A549 (cell line): Measurements from ENCODE around the gene ADAM12. TPM values are rescaled to one million over a fixed set of nuclear protein-coding genes. Genes with fewer than 3 reads are reported as not detected.

Experiments
- ATAC-seq, 2 experiments: fragments of 200-7000 bp in 1 of 2; fragments of >200 bp in 1 of 2; cut with Nextera tagmentation in 1 of 2; cut with Tn5 transposase in 1 of 2; 3 replicates each; pipeline versions ENCODE4 v1.8.0 to v1.9.1; 2018 to 2020; ENCODE audit warnings: mild to moderate bottlenecking in 1 of 2, moderate library complexity in 1 of 2
- CTCF ChIA-PET: fragments of 300-600 bp; sonication (Branson Sonifier 250); formaldehyde crosslinking; extraction: SDS; loops from one replicate; lab custom pipeline; 2021; ENCODE audit warnings: antibody characterized with exemption, inconsistent platforms; lab: Yijun Ruan, JAX
- POLR2A ChIA-PET: fragments of 350-600 bp; formaldehyde crosslinking; extraction: SDS; loops from one replicate; lab custom pipeline; 2021; ENCODE audit warnings: antibody characterized with exemption, inconsistent platforms; lab: Yijun Ruan, JAX
- DNase-seq, 2 experiments: peaks; one replicate each; pipeline versions ENCODE4 v3.0.0 to v3.0.0-alpha.2; 2011 to 2016; ENCODE audit warnings: low read depth in 1 of 2, low spot score in 1 of 2
- FAIRE-seq: peaks from 2 replicates; lab custom pipeline; 2011; peaks lifted over from hg19 to GRCh38; lab: Jason Lieb, UNC
- H3K27ac ChIP-seq, 2 experiments: fragments of >200 bp; sonication (Bioruptor Twin); formaldehyde crosslinking; 3 replicates each; pipeline ENCODE4 v1.5.1; 2016 to 2017
- H3K4me1 ChIP-seq: fragments of >200 bp; sonication (Bioruptor Twin); formaldehyde crosslinking; 3 replicates; pipeline ENCODE4 v1.6.1; 2016
- H3K4me2 ChIP-seq: fragments of >200 bp; sonication (Bioruptor Twin); formaldehyde crosslinking; 3 replicates; pipeline ENCODE4 v1.6.1; 2016
- H3K4me3 ChIP-seq: fragments of >200 bp; sonication (Bioruptor Twin); formaldehyde crosslinking; 3 replicates; pipeline ENCODE4 v1.5.1; 2016
- H3K9me3 ChIP-seq: fragments of >200 bp; sonication (Bioruptor Twin); formaldehyde crosslinking; 3 replicates; pipeline ENCODE4 v1.6.1; 2016
- BHLHE40 ChIP-seq: IDR thresholded peaks from 2 replicates; pipeline ENCODE4 v1.6.1; 2012; ENCODE audit warnings: low read depth, low read length, inconsistent platforms
- EHF ChIP-seq: fragments of 250-450 bp; sonication (Bioruptor Pico); IDR thresholded peaks from 2 replicates; pipeline ENCODE4 v1.5.0; 2020; ENCODE audit warnings: mild to moderate bottlenecking
- EHMT2 ChIP-seq: fragments of 200-600 bp; sonication (generic); IDR thresholded peaks from 2 replicates; pipeline ENCODE4 v1.6.1; 2016; ENCODE audit warnings: antibody characterized with exemption, low read depth, mild to moderate bottlenecking, moderate library complexity
- EP300 ChIP-seq, 2 experiments: fragments of >200 bp; sonication (Bioruptor Twin); formaldehyde crosslinking; IDR thresholded peaks; 2 replicates in 1 of 2; 3 replicates in 1 of 2; pipeline ENCODE4 v1.6.1; 2016 to 2017
- ESRRA ChIP-seq: fragments of 150-350 bp; IDR thresholded peaks from 2 replicates; pipeline ENCODE4 v1.6.1; 2014; ENCODE audit warnings: mild to moderate bottlenecking, low read length, borderline replicate concordance
- FOSL2 ChIP-seq, 2 experiments: fragments of 450-650 bp in 1 of 2; fragments of >200 bp in 1 of 2; sonication (Bioruptor Twin) in 1 of 2; formaldehyde crosslinking; IDR thresholded peaks; 2 replicates each; pipeline versions ENCODE4 v1.5.0 to v1.6.1; 2016 to 2020; ENCODE audit warnings: mild to moderate bottlenecking in 1 of 2, moderate library complexity in 1 of 2
- GATA3 ChIP-seq: IDR thresholded peaks from 2 replicates; pipeline ENCODE4 v1.6.1; 2012; ENCODE audit warnings: borderline replicate concordance
- HEYL ChIP-seq: fragments of 250-450 bp; sonication (Bioruptor Pico); IDR thresholded peaks from 2 replicates; pipeline ENCODE4 v1.8.0; 2021; ENCODE audit warnings: mild to moderate bottlenecking, moderate library complexity
- HOXA7 ChIP-seq: fragments of 250-450 bp; sonication (Bioruptor Pico); IDR thresholded peaks from 2 replicates; pipeline ENCODE4 v1.5.0; 2020; ENCODE audit warnings: mild to moderate bottlenecking, moderate library complexity
- JUNB ChIP-seq: fragments of >200 bp; sonication (Bioruptor Twin); formaldehyde crosslinking; IDR thresholded peaks from 2 replicates; pipeline ENCODE4 v1.6.1; 2016
- MAZ ChIP-seq: fragments of 150-350 bp; IDR thresholded peaks from 2 replicates; pipeline ENCODE4 v1.6.1; 2014; ENCODE audit warnings: antibody characterized with exemption, low read depth, low read length, borderline replicate concordance
- MYC ChIP-seq: IDR thresholded peaks from 2 replicates; pipeline ENCODE4 v1.6.1; 2012; ENCODE audit warnings: mild to moderate bottlenecking, inconsistent platforms, low read length, improper control_type of control experiment, borderline replicate concordance
- PHF8 ChIP-seq: fragments of 200-600 bp; sonication (generic); IDR thresholded peaks from 2 replicates; pipeline ENCODE4 v1.6.1; 2016; ENCODE audit warnings: low read depth, mild to moderate bottlenecking, antibody characterized with exemption, moderate library complexity, borderline replicate concordance
- POLR2AphosphoS2 ChIP-seq: conservative IDR thresholded peaks from 2 replicates; pipeline ENCODE4 v1.6.1; 2012; ENCODE audit warnings: low read length, improper control_type of control experiment, inconsistent platforms
- RAD21 ChIP-seq, 2 experiments: fragments of >200 bp in 1 of 2; sonication (Bioruptor Twin) in 1 of 2; formaldehyde crosslinking in 1 of 2; IDR thresholded peaks in 1 of 2; conservative IDR thresholded peaks in 1 of 2; 2 replicates in 1 of 2; 3 replicates in 1 of 2; pipeline ENCODE4 v1.6.1; 2012 to 2018; ENCODE audit warnings: inconsistent platforms in 1 of 2
- WGBS: methylation state at CpG from one replicate; pipeline ENCODE4 v1.1.6; 2017; ENCODE audit errors: missing lambda C conversion rate; 5-methylcytosine and 5-hydroxymethylcytosine counted together
- polyA plus RNA-seq, 4 experiments: library from polyadenylated mRNA; depleted of rRNA in 3 of 4; stranded (reverse); fragments of >200 nt; fragmentation: RNase III in 1 of 4; extraction: RNeasy Plus Mini Kit Qiagen cat#74134 plus additional on column Dnase treatment in 1 of 4; gene quantifications; 2 replicates in 3 of 4; 3 replicates in 1 of 4; pipeline ENCODE4 v1.2.3, GENCODE V29; 2011 to 2017
- TF ChIP-seq, protein P1 (sequence below): fragments of 250-450 bp; sonication (Bioruptor Pico); IDR thresholded peaks from 2 replicates; pipeline ENCODE4 v1.5.0; 2021; ENCODE audit warnings: mild to moderate bottlenecking, moderate library complexity, borderline replicate concordance
- TF ChIP-seq, protein P2 (sequence below): fragments of 450-650 bp; IDR thresholded peaks from 2 replicates; pipeline ENCODE4 v1.6.1; 2014; ENCODE audit warnings: antibody characterized with exemption
- TF ChIP-seq, protein P3 (sequence below): fragments of >200 bp; sonication (Bioruptor Twin); formaldehyde crosslinking; IDR thresholded peaks from 3 replicates; pipeline ENCODE4 v1.5.1; 2016
- TF ChIP-seq, protein P4 (sequence below): fragments of >200 bp; sonication (Bioruptor Twin); formaldehyde crosslinking; IDR thresholded peaks from 2 replicates; pipeline ENCODE4 v1.6.1; 2016
- TF ChIP-seq, protein P5 (sequence below): IDR thresholded peaks from 2 replicates; pipeline ENCODE4 v1.6.1; 2012

Gene ADAM12
- polyA plus RNA-seq, 2 of the 4 experiments (the other 2 are of a cell fraction) = 1.6 to 4.8 TPM

DNA sequence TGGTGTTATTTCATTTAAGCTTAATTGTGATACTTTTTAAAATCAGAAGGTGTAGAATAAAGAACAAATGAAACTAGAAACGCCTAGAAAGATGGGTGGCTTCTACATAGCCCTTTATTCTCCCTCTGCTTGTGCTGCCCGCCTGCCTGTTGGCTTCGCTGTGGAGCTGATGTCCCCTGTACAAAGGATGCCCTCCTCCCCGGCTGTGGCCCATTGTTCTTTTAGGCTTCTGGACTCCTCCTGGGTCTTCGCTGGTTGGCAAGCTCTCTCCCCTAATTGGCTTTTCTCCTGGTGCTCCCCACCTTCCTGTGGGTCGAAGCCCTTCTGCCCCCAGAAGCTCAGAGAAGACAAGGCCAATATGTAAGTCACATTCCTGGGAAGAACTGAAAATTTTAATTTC is 393.7 kb downstream of the ADAM12 start:
- ChIA-PET CTCF (interaction anchor here (0.6 to 1.2 kb wide), 4 partner anchors 12 to 65 kb away, joined by 3 to 5 read pairs (median 4); no protein-coding TSS in a partner anchor), POLR2A (no interaction called here)
- Histone ChIP-seq H3K4me3 (no peak overlapping the region), H3K9me3 (no peaks in the 10 kb centered on the region; the same call in 2 of the 3 replicates), H3K4me2 (no peak overlapping the region), H3K27ac (no peak overlapping the region), H3K4me1 (no peaks in the 10 kb centered on the region)
- no peak for TF ChIP-seq FOSL2 (IDR thresholded peaks at IDR 0.05)
- TF ChIP-seq FOSL2 (CRISPR knock-in tag; IDR thresholded peaks at IDR 0.05) = no peak
- FAIRE-seq (no peak), ATAC-seq (no peak), DNase-seq (no peak)
- WGBS = 68% methylated on average over 6 of the region's 6 CpGs

DNA sequence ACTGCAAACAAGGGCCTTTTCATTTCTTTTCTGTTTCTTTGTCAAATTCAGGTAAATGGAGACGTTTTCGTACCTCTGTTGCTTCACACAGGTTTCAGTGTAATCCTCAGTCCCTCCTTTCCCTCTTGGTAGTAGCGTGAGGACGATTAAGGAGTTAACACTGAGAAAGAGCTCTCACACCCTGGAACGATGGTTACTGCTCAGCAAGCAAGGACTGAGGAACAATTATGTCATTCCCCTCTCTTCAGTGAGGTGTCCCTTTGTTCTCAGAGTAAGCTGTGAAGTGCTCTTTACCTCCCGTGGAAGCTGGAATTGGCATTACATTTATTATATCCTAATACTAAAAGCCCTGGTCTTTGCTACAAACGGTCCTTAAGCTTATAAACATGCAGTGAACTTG is 396.0 kb downstream of the ADAM12 start:
- no peak overlapping the region for H3K27ac ChIP-seq
- no peak overlapping the region for H3K4me3 ChIP-seq
- ChIA-PET CTCF (interaction anchor here (0.8 to 1.7 kb wide), 2 partner anchors 9 to 11 kb away, joined by 4 to 7 read pairs; no protein-coding TSS in a partner anchor), POLR2A (no interaction called here)
- 70% methylated on average over 7 of the region's 7 CpGs for WGBS
- ATAC-seq = no peak
- no peak for DNase-seq
- TF ChIP-seq, protein P1, sequence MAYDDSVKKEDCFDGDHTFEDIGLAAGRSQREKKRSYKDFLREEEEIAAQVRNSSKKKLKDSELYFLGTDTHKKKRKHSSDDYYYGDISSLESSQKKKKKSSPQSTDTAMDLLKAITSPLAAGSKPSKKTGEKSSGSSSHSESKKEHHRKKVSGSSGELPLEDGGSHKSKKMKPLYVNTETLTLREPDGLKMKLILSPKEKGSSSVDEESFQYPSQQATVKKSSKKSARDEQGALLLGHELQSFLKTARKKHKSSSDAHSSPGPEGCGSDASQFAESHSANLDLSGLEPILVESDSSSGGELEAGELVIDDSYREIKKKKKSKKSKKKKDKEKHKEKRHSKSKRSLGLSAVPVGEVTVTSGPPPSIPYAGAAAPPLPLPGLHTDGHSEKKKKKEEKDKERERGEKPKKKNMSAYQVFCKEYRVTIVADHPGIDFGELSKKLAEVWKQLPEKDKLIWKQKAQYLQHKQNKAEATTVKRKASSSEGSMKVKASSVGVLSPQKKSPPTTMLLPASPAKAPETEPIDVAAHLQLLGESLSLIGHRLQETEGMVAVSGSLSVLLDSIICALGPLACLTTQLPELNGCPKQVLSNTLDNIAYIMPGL (CRISPR knock-in tag) = no peak
- TF ChIP-seq EHMT2 (no peak), GATA3 (no peak), BHLHE40 (no peak), POLR2AphosphoS2 (no peak), PHF8 (no peak), EHF (CRISPR knock-in tag) (no peak), MYC (no peak), HEYL (no peak), EP300 (IDR thresholded peaks at IDR 0.05) (no peak), HOXA7 (CRISPR knock-in tag) (no peak), JUNB (no peak), ESRRA (no peak), RAD21 (conservative IDR thresholded peaks at IDR 0.05 in 1 of 2, IDR thresholded peaks at IDR 0.05 in 1 of 2) (no peak), MAZ (no peak)
- TF ChIP-seq, protein P2, sequence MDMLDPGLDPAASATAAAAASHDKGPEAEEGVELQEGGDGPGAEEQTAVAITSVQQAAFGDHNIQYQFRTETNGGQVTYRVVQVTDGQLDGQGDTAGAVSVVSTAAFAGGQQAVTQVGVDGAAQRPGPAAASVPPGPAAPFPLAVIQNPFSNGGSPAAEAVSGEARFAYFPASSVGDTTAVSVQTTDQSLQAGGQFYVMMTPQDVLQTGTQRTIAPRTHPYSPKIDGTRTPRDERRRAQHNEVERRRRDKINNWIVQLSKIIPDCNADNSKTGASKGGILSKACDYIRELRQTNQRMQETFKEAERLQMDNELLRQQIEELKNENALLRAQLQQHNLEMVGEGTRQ = no peak
- TF ChIP-seq, protein P3, sequence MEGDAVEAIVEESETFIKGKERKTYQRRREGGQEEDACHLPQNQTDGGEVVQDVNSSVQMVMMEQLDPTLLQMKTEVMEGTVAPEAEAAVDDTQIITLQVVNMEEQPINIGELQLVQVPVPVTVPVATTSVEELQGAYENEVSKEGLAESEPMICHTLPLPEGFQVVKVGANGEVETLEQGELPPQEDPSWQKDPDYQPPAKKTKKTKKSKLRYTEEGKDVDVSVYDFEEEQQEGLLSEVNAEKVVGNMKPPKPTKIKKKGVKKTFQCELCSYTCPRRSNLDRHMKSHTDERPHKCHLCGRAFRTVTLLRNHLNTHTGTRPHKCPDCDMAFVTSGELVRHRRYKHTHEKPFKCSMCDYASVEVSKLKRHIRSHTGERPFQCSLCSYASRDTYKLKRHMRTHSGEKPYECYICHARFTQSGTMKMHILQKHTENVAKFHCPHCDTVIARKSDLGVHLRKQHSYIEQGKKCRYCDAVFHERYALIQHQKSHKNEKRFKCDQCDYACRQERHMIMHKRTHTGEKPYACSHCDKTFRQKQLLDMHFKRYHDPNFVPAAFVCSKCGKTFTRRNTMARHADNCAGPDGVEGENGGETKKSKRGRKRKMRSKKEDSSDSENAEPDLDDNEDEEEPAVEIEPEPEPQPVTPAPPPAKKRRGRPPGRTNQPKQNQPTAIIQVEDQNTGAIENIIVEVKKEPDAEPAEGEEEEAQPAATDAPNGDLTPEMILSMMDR = no peak
- TF ChIP-seq, protein P4, sequence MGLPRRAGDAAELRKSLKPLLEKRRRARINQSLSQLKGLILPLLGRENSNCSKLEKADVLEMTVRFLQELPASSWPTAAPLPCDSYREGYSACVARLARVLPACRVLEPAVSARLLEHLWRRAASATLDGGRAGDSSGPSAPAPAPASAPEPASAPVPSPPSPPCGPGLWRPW = no peak
- TF ChIP-seq, protein P5, sequence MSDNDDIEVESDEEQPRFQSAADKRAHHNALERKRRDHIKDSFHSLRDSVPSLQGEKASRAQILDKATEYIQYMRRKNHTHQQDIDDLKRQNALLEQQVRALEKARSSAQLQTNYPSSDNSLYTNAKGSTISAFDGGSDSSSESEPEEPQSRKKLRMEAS = no peak
- TF ChIP-seq, all 56 proteins: peak for 0
- H3K4me2 ChIP-seq = no peak overlapping the region
- no peaks in the 10 kb centered on the region; the same call in 2 of the 3 replicates for H3K9me3 ChIP-seq
- H3K4me1 ChIP-seq = no peaks in the 10 kb centered on the region
- FAIRE-seq = no peak
